NK-92 treated with Interleukin-12 subunit alpha and Interleukin-12 subunit beta, amount 100 ng/mL, for 24 hours (cell line): Measurements from ENCODE around the gene CRISP3.
"Not testable (repeated sequence)": the region's sequence is repeated elsewhere in the genome, so short reads cannot be mapped to it uniquely, and the experiment has no call there.

Experiments
- DNase-seq: peaks from one replicate; lab custom pipeline; 2025; lab: John Stamatoyannopoulos, UW

CRISP3 gene

GRCh38 chr6:49744259-49744658, at the start of gene CRISP3:
Gene CRISP3, minus strand, starts transcription at chr6:49744388. Its CDS starts 21 bp downstream, at chr6:49744367.
- DNase-seq: no peak

- no peak for DNase-seq
Measured at GRCh38 chr6:49790341-49790740, 46.2 kb upstream of the CRISP3 start.

GRCh38 chr6:49787176-49787575, 43.0 kb upstream of the CRISP3 start, which contains the start of gene PGK2:
Gene PGK2, minus strand, starts transcription at chr6:49787285. Its CDS starts 98 bp downstream, at chr6:49787187.
- no peak for DNase-seq

- no peak for DNase-seq
Measured at GRCh38 chr6:49784272-49784671, 40.1 kb upstream of the CRISP3 start.

GRCh38 chr6:49782725-49783124, 38.5 kb upstream of the CRISP3 start:
- no peak for DNase-seq

- DNase-seq: no peak
Measured at GRCh38 chr6:49782293-49782692, 38.1 kb upstream of the CRISP3 start.

- no peak for DNase-seq
Measured at GRCh38 chr6:49776444-49776843, 32.3 kb upstream of the CRISP3 start.

- no peak for DNase-seq
Measured at GRCh38 chr6:49775043-49775442, 30.9 kb upstream of the CRISP3 start.

GRCh38 chr6:49772285-49772684, 28.1 kb upstream of the CRISP3 start:
- DNase-seq: no peak

- no peak for DNase-seq
Measured at GRCh38 chr6:49766762-49767161, 22.6 kb upstream of the CRISP3 start.

- no peak for DNase-seq
Measured at GRCh38 chr6:49764571-49765236, 20.5 kb upstream of the CRISP3 start.

- DNase-seq: no peak
Measured at GRCh38 chr6:49743429-49743828, 759 bp downstream of the CRISP3 start.

GRCh38 chr6:49739423-49739822, 4.8 kb downstream of the CRISP3 start:
- no peak for DNase-seq

- no peak for DNase-seq
Measured at GRCh38 chr6:49736017-49736508, 8.1 kb downstream of the CRISP3 start.

- no peak for DNase-seq
Measured at GRCh38 chr6:49733680-49734079, 10.5 kb downstream of the CRISP3 start.

GRCh38 chr6:49732781-49733180, 11.4 kb downstream of the CRISP3 start:
- DNase-seq: no peak

- no peak for DNase-seq
Measured at GRCh38 chr6:49730251-49730650, 13.9 kb downstream of the CRISP3 start.

- not testable (repeated sequence) for DNase-seq
Measured at GRCh38 chr6:49723917-49724316, 20.3 kb downstream of the CRISP3 start.

- DNase-seq: no peak
Measured at GRCh38 chr6:49721297-49721696, 22.9 kb downstream of the CRISP3 start.

- DNase-seq: no peak
Measured at GRCh38 chr6:49720372-49720771, 23.8 kb downstream of the CRISP3 start.

GRCh38 chr6:49713346-49713745, 30.8 kb downstream of the CRISP3 start, which contains the start of gene CRISP2:
Gene CRISP2, minus strand, starts transcription at chr6:49713543. Its CDS starts 4,347 bp downstream, at chr6:49709196.
- no peak for DNase-seq

GRCh38 chr6:49698478-49698877, 45.7 kb downstream of the CRISP3 start:
- no peak for DNase-seq

GRCh38 chr6:49693512-49693911, 50.7 kb downstream of the CRISP3 start:
- no peak for DNase-seq

- DNase-seq: no peak
Measured at GRCh38 chr6:49692534-49692933, 51.7 kb downstream of the CRISP3 start.
